H54 (cell line): ENCODE measurements around the gene REELD1.

Experiments used
- DNase-seq: peaks from one replicate; pipeline ENCODE4 v3.0.0; 2011; ENCODE audit warnings: low spot score, mixed read lengths; ENCODE audit not compliant: insufficient read length
- FAIRE-seq: peaks from 3 replicates; lab custom pipeline; 2011; peaks lifted over from hg19 to GRCh38; lab: Jason Lieb, UNC
- POLR2A ChIP-seq: IDR thresholded peaks from 2 replicates; pipeline ENCODE4 v1.6.1; 2011; ENCODE audit warnings: low read depth, mild to moderate bottlenecking, low read length

The REELD1 gene

GRCh38 chr4:146265950-146266490 is 51.7 kb downstream of the REELD1 start:
- no peak for TF ChIP-seq POLR2A
- FAIRE-seq (no peak), DNase-seq (no peak)

GRCh38 chr4:146267826-146268225 is 53.5 kb downstream of the REELD1 start:
- DNase-seq (no peak), FAIRE-seq (no peak)
- no peak for TF ChIP-seq POLR2A

GRCh38 chr4:146269228-146269653 is 54.9 kb downstream of the REELD1 start:
- FAIRE-seq, result no peak
- no peak for TF ChIP-seq POLR2A
- DNase-seq, result no peak

GRCh38 chr4:146271466-146271865 is 57.1 kb downstream of the REELD1 start:
- no peak for FAIRE-seq
- DNase-seq, result no peak
- TF ChIP-seq POLR2A, result no peak

GRCh38 chr4:146273204-146273901 is 59.0 kb downstream of the REELD1 start:
- no peak for DNase-seq
- FAIRE-seq, result no peak
- TF ChIP-seq POLR2A, result no peak

GRCh38 chr4:146274774-146275173 is 60.4 kb downstream of the REELD1 start:
- TF ChIP-seq POLR2A, result no peak
- FAIRE-seq (no peak), DNase-seq (no peak)

- DNase-seq, result no peak
- no peak for TF ChIP-seq POLR2A
- no peak for FAIRE-seq
These were observed 61.0 kb downstream of the REELD1 start for GRCh38 chr4:146275370-146275769.

- no peak for TF ChIP-seq POLR2A
- FAIRE-seq (no peak), DNase-seq (no peak)
These were observed 64.6 kb downstream of the REELD1 start for GRCh38 chr4:146278986-146279385.
